ENCODE results near the gene ABCA1.

Gene ABCA1

GRCh38 chr9:104968025-104968982 lies 40.3 kb upstream of the ABCA1 start:
- Histone ChIP-seq H3K36me3 (ENCODE audit: control insufficient read depth, insufficient read depth, low read length) (no peaks in the 10 kb centered on the region), H3K79me2 (no peaks in the 10 kb centered on the region), H3K9ac (peak overlapping the region; percentile 37), H3K9me3 (ENCODE audit: control insufficient read depth, low read length) (no peaks in the 10 kb centered on the region), H3K27ac (peak overlapping the region; percentile 82), H3K4me3 (ENCODE audit: low read depth, low read length) (peak overlapping the region; percentile 94), H3K27me3 (ENCODE audit: control insufficient read depth, insufficient read depth, low read length) (no peaks in the 10 kb centered on the region), H2AFZ (peak overlapping the region; percentile 99), H3K4me2 (ENCODE audit: low read length) (peak overlapping the region; percentile 96), H3K4me1 (no peaks in the 10 kb centered on the region)
- no peak for TF ChIP-seq CTCF (IDR thresholded peaks at IDR 0.05)

GRCh38 chr9:104963076-104963475 lies 35.1 kb upstream of the ABCA1 start:
- no peaks in the 10 kb centered on the region for H3K79me2 ChIP-seq
- H3K36me3 ChIP-seq (ENCODE audit: control insufficient read depth, insufficient read depth, low read length) = no peaks in the 10 kb centered on the region
- H3K4me1 ChIP-seq = no peaks in the 10 kb centered on the region
- no peaks in the 10 kb centered on the region for H3K9me3 ChIP-seq (ENCODE audit: control insufficient read depth, low read length)
- H3K27me3 ChIP-seq (ENCODE audit: control insufficient read depth, insufficient read depth, low read length) = no peaks in the 10 kb centered on the region
- no peak overlapping the region for H3K27ac ChIP-seq
- no peak overlapping the region for H3K4me3 ChIP-seq (ENCODE audit: low read depth, low read length)
- TF ChIP-seq CTCF (IDR thresholded peaks at IDR 0.05) = no peak
- H3K4me2 ChIP-seq (ENCODE audit: low read length) = no peak overlapping the region
- no peak overlapping the region for H3K9ac ChIP-seq
- no peak overlapping the region for H2AFZ ChIP-seq

GRCh38 chr9:104961701-104962359 lies 33.9 kb upstream of the ABCA1 start:
- Histone ChIP-seq H3K9me3 (ENCODE audit: control insufficient read depth, low read length) (no peaks in the 10 kb centered on the region), H3K79me2 (no peaks in the 10 kb centered on the region), H3K4me2 (ENCODE audit: low read length) (no peak overlapping the region), H3K27me3 (ENCODE audit: control insufficient read depth, insufficient read depth, low read length) (no peaks in the 10 kb centered on the region), H3K4me3 (ENCODE audit: low read depth, low read length) (no peak overlapping the region), H2AFZ (no peak overlapping the region), H3K27ac (no peak overlapping the region), H3K36me3 (ENCODE audit: control insufficient read depth, insufficient read depth, low read length) (no peaks in the 10 kb centered on the region), H3K9ac (no peak overlapping the region), H3K4me1 (no peaks in the 10 kb centered on the region)
- TF ChIP-seq CTCF (IDR thresholded peaks at IDR 0.05) = no peak

GRCh38 chr9:104961238-104961637 lies 33.3 kb upstream of the ABCA1 start:
- Histone ChIP-seq H3K79me2 (no peaks in the 10 kb centered on the region), H3K9me3 (ENCODE audit: control insufficient read depth, low read length) (no peaks in the 10 kb centered on the region), H2AFZ (no peak overlapping the region), H3K9ac (no peak overlapping the region), H3K27me3 (ENCODE audit: control insufficient read depth, insufficient read depth, low read length) (no peaks in the 10 kb centered on the region), H3K36me3 (ENCODE audit: control insufficient read depth, insufficient read depth, low read length) (no peaks in the 10 kb centered on the region), H3K27ac (no peak overlapping the region), H3K4me3 (ENCODE audit: low read depth, low read length) (no peak overlapping the region), H3K4me2 (ENCODE audit: low read length) (no peak overlapping the region), H3K4me1 (no peaks in the 10 kb centered on the region)
- no peak for TF ChIP-seq CTCF (IDR thresholded peaks at IDR 0.05)
